Measurements from ENCODE around the gene ADIPOR2.
A peak's percentile ranks its signal among the peaks of the same experiment; 100 is the strongest.
"Not testable (repeated sequence)": the region's sequence is repeated elsewhere in the genome, so short reads cannot be mapped to it uniquely, and the experiment has no call there.

ADIPOR2 gene

GRCh38 chr12:1666215-1666614 lies 24.7 kb upstream of the ADIPOR2 start:
- no peak for DNase-seq

GRCh38 chr12:1666685-1667162 lies 24.1 kb upstream of the ADIPOR2 start:
- DNase-seq = no peak

- DNase-seq = no peak
These were observed 21.9 kb upstream of the ADIPOR2 start for GRCh38 chr12:1668833-1669543.

- no peak for DNase-seq
These were observed 20.3 kb upstream of the ADIPOR2 start for GRCh38 chr12:1670358-1671268.

- DNase-seq = no peak
These were observed 14.8 kb upstream of the ADIPOR2 start for GRCh38 chr12:1676043-1676442.

GRCh38 chr12:1680804-1681492 lies 9.9 kb upstream of the ADIPOR2 start:
- DNase-seq = no peak

- no peak for DNase-seq
These were observed 9.4 kb upstream of the ADIPOR2 start for GRCh38 chr12:1681493-1681807.

- no peak for DNase-seq
These were observed 2.7 kb upstream of the ADIPOR2 start for GRCh38 chr12:1688086-1688710.

GRCh38 chr12:1691123-1692007 lies 495 bp downstream of the ADIPOR2 start:
- DNase-seq = peak; percentile 84

- no peak for DNase-seq
These were observed 1.4 kb downstream of the ADIPOR2 start for GRCh38 chr12:1692226-1692625.

- no peak for DNase-seq
These were observed 2.2 kb downstream of the ADIPOR2 start for GRCh38 chr12:1692895-1693610.

GRCh38 chr12:1695097-1695496 lies 4.2 kb downstream of the ADIPOR2 start:
- DNase-seq = not testable (repeated sequence)

- DNase-seq = no peak
These were observed 5.2 kb downstream of the ADIPOR2 start for GRCh38 chr12:1695886-1696670.

GRCh38 chr12:1696800-1697199 lies 5.9 kb downstream of the ADIPOR2 start:
- DNase-seq = no peak

GRCh38 chr12:1697271-1697670 lies 6.4 kb downstream of the ADIPOR2 start:
- no peak for DNase-seq

- DNase-seq = no peak
These were observed 7.8 kb downstream of the ADIPOR2 start for GRCh38 chr12:1698720-1699119.

- no peak for DNase-seq
These were observed 11.8 kb downstream of the ADIPOR2 start for GRCh38 chr12:1702713-1703112.

- DNase-seq = no peak
These were observed 13.2 kb downstream of the ADIPOR2 start for GRCh38 chr12:1703771-1704722.

Data from retina (tissue), 1 donor.